Large intestine (tissue), 3 donors: Measurements from ENCODE around the gene ARL8B. TPM values are rescaled to one million over a fixed set of nuclear protein-coding genes. Genes with fewer than 3 reads are reported as not detected.
A peak's percentile ranks its signal among the peaks of the same experiment; 100 is the strongest.
"Not testable (repeated sequence)": the region's sequence is repeated elsewhere in the genome, so short reads cannot be mapped to it uniquely, and the experiment has no call there.

Experiments used
- DNase-seq, 2 donors: peaks; one replicate each; pipeline versions ENCODE4 v3.0.0 to v3.0.0-alpha.2; 2013
- H3K27ac ChIP-seq: one replicate; pipeline ENCODE4 v1.5.1; 2013; ENCODE audit warnings: low read length
- H3K27me3 ChIP-seq: 2 replicates; pipeline ENCODE4 v1.6.1; 2013; ENCODE audit warnings: low read length; ENCODE audit not compliant: control insufficient read depth, insufficient read depth
- H3K36me3 ChIP-seq: 2 replicates; pipeline ENCODE4 v1.6.1; 2013; ENCODE audit warnings: low read length; ENCODE audit not compliant: control insufficient read depth, insufficient read depth
- H3K4me1 ChIP-seq: one replicate; pipeline ENCODE4 v1.6.1; 2013; ENCODE audit warnings: low read length; ENCODE audit not compliant: control insufficient read depth, insufficient read depth
- H3K4me3 ChIP-seq: one replicate; pipeline ENCODE4 v1.5.1; 2013; ENCODE audit warnings: low read length
- H3K9me3 ChIP-seq: one replicate; pipeline ENCODE4 v1.6.1; 2013; ENCODE audit warnings: mild to moderate bottlenecking, low read depth, low read length, moderate library complexity; ENCODE audit not compliant: control insufficient read depth
- WGBS: methylation state at CpG from one replicate; pipeline ENCODE4 v1.1.5; 2013; ENCODE audit warnings: low lambda C conversion rate; ENCODE audit not compliant: insufficient coverage; 5-methylcytosine and 5-hydroxymethylcytosine counted together
- polyA plus RNA-seq: library from polyadenylated mRNA; unstranded; fragments of 120-200 nt; gene quantifications from one replicate; pipeline ENCODE4 v1.2.1, GENCODE V29; 2013

Gene ARL8B
- polyA plus RNA-seq, 1 donor, result 68.0 TPM

- not testable (repeated sequence) for H3K36me3 ChIP-seq, H3K4me1 ChIP-seq, H3K27ac ChIP-seq, DNase-seq, H3K9me3 ChIP-seq, H3K27me3 ChIP-seq, H3K4me3 ChIP-seq
- WGBS, result no CpG with 5 or more reads among the region's 9 CpGs
Measured at GRCh38 chr3:5106371-5106770, 15.7 kb upstream of the ARL8B start.

GRCh38 chr3:5106933-5107334, 15.2 kb upstream of the ARL8B start:
- not testable (repeated sequence) for H3K9me3 ChIP-seq, H3K4me1 ChIP-seq, H3K36me3 ChIP-seq, H3K27me3 ChIP-seq, H3K27ac ChIP-seq, DNase-seq, H3K4me3 ChIP-seq
- WGBS, result no CpG with 5 or more reads among the region's 2 CpGs

- 100% methylated on average over 1 of the region's 3 CpGs for WGBS
- H3K27ac ChIP-seq, result no peak overlapping the region
- H3K36me3 ChIP-seq, result no peaks in the 10 kb centered on the region
- no peaks in the 10 kb centered on the region for H3K27me3 ChIP-seq
- H3K4me3 ChIP-seq, result no peak overlapping the region
- H3K4me1 ChIP-seq, result no peaks in the 10 kb centered on the region
- DNase-seq, result peak in 1 of 2 donors; percentile 7
- peaks cover 4% of the 10 kb centered on the region for H3K9me3 ChIP-seq
Measured at GRCh38 chr3:5110337-5110736, 11.8 kb upstream of the ARL8B start.

GRCh38 chr3:5112043-5112442, 10.0 kb upstream of the ARL8B start:
- H3K4me3 ChIP-seq, result no peak overlapping the region
- no peak for DNase-seq
- H3K36me3 ChIP-seq, result no peaks in the 10 kb centered on the region
- no peak overlapping the region for H3K27ac ChIP-seq
- no peaks in the 10 kb centered on the region for H3K27me3 ChIP-seq
- peaks cover 4% of the 10 kb centered on the region for H3K9me3 ChIP-seq
- H3K4me1 ChIP-seq, result no peaks in the 10 kb centered on the region
- 71% methylated on average over 1 of the region's 2 CpGs for WGBS

- not testable (repeated sequence) for H3K36me3 ChIP-seq, H3K27ac ChIP-seq, H3K9me3 ChIP-seq, H3K4me3 ChIP-seq, H3K27me3 ChIP-seq, H3K4me1 ChIP-seq, DNase-seq
- WGBS, result no CpG with 5 or more reads among the region's 30 CpGs
Measured at GRCh38 chr3:5113726-5114125, 8.4 kb upstream of the ARL8B start.

GRCh38 chr3:5115506-5116162, 6.5 kb upstream of the ARL8B start:
- Histone ChIP-seq H3K27ac (no peak overlapping the region), H3K4me3 (no peak overlapping the region), H3K27me3 (no peaks in the 10 kb centered on the region), H3K9me3 (peaks cover 4% of the 10 kb centered on the region), H3K36me3 (no peaks in the 10 kb centered on the region), H3K4me1 (no peaks in the 10 kb centered on the region)
- no peak for DNase-seq
- WGBS, result 60% methylated on average over 3 of the region's 6 CpGs

GRCh38 chr3:5116538-5116937, 5.6 kb upstream of the ARL8B start:
- Histone ChIP-seq H3K27ac (no peak overlapping the region), H3K36me3 (no peaks in the 10 kb centered on the region), H3K27me3 (no peaks in the 10 kb centered on the region), H3K4me1 (no peaks in the 10 kb centered on the region), H3K9me3 (peaks cover 4% of the 10 kb centered on the region), H3K4me3 (no peak overlapping the region)
- DNase-seq, result no peak
- WGBS, result 40% methylated on average over 1 of the region's 3 CpGs

- no peaks in the 10 kb centered on the region for H3K9me3 ChIP-seq
- H3K4me3 ChIP-seq, result no peak overlapping the region
- peaks cover 12% of the 10 kb centered on the region for H3K4me1 ChIP-seq
- H3K27me3 ChIP-seq, result no peaks in the 10 kb centered on the region
- no CpG with 5 or more reads among the region's 3 CpGs for whole genome bisulfite sequencing
- H3K27ac ChIP-seq, result no peak overlapping the region
- H3K36me3 ChIP-seq, result no peaks in the 10 kb centered on the region
- DNase-seq, result no peak
Measured at GRCh38 chr3:5120446-5120845, 1.6 kb upstream of the ARL8B start.

GRCh38 chr3:5122741-5123706, 932 bp downstream of the ARL8B start:
- WGBS, result 26% methylated on average over 6 of the region's 31 CpGs

GRCh38 chr3:5123937-5124336, 1.8 kb downstream of the ARL8B start:
- H3K4me1 ChIP-seq, result peaks cover 12% of the 10 kb centered on the region
- DNase-seq, result no peak
- no CpG with 5 or more reads among the region's 12 CpGs for WGBS

More at GRCh38 chr3:5122741-5123706, 932 bp downstream of the ARL8B start:
- no peaks in the 10 kb centered on the region for H3K36me3 ChIP-seq
- peak; percentile 33 to 64 for DNase-seq
- no peaks in the 10 kb centered on the region for H3K27me3 ChIP-seq
- peaks cover 12% of the 10 kb centered on the region for H3K4me1 ChIP-seq
- peak overlapping the region; percentile 74 for H3K27ac ChIP-seq
- no peaks in the 10 kb centered on the region for H3K9me3 ChIP-seq
- H3K4me3 ChIP-seq, result peak overlapping the region; percentile 97

More at GRCh38 chr3:5123937-5124336, 1.8 kb downstream of the ARL8B start:
- H3K9me3 ChIP-seq, result no peaks in the 10 kb centered on the region
- peak overlapping the region; percentile 97 for H3K4me3 ChIP-seq
- H3K27ac ChIP-seq, result peak overlapping the region; percentile 74
- no peaks in the 10 kb centered on the region for H3K27me3 ChIP-seq
- H3K36me3 ChIP-seq, result no peaks in the 10 kb centered on the region
